Dermis microvascular lymphatic vessel endothelial cell (primary cell): ENCODE data around the gene CRPPA. TPM values are rescaled to one million over a fixed set of nuclear protein-coding genes. Genes with fewer than 3 reads are reported as not detected.
A peak's percentile ranks its signal among the peaks of the same experiment; 100 is the strongest.
"Not testable (repeated sequence)": the region's sequence is repeated elsewhere in the genome, so short reads cannot be mapped to it uniquely, and the experiment has no call there.

Source experiments
- DNase-seq, 2 donors: peaks; one replicate each; pipeline versions ENCODE4 v3.0.0 to v3.0.0-alpha.2; 2010; ENCODE audit warnings: low read depth in 2 of 2
- total RNA-seq: library from RNA; depleted of rRNA; stranded (reverse); fragments of >200 nt; gene quantifications from 2 replicates; pipeline ENCODE4 v1.2.1, GENCODE V29; 2014

CRPPA gene
- total RNA-seq, 1 donor from 2014 or later, result 1.2 TPM

GRCh38 chr7:16398146-16399017 lies 23.0 kb downstream of the CRPPA start:
- peak in 1 of 2 donors; percentile 1 for DNase-seq

GRCh38 chr7:16397501-16398145 lies 23.7 kb downstream of the CRPPA start:
- no peak for DNase-seq

GRCh38 chr7:16396766-16397500 lies 24.4 kb downstream of the CRPPA start:
- no peak for DNase-seq

- no peak for DNase-seq
Observed at GRCh38 chr7:16395121-16395520, 26.2 kb downstream of the CRPPA start.

- no peak for DNase-seq
Observed at GRCh38 chr7:16393862-16394422, 27.4 kb downstream of the CRPPA start.

DNA sequence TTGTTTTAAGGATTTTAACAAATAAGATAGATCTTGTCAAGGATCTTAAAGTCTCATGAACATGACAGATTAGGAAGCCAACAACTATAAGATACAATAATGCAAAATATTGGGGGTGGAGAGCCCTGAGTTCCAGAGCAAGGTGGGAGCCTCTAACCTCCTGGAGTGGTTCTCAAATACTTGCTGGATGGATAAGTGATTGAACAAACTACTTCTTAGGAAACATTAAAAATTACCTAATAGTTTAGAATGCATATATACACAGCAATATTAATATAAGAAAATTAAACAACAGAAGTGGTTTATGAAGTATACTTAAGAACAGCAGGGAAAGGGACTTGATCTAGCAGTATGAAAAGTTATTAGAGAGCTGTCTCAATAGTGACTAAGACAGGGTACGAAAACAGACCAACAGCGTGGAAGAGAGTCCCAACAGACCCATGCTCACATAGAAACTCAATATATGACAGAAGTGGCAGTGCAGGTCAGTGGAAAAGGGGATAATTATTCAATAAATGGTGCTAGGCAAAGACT lies 28.3 kb downstream of the CRPPA start:
- no peak for DNase-seq

DNA sequence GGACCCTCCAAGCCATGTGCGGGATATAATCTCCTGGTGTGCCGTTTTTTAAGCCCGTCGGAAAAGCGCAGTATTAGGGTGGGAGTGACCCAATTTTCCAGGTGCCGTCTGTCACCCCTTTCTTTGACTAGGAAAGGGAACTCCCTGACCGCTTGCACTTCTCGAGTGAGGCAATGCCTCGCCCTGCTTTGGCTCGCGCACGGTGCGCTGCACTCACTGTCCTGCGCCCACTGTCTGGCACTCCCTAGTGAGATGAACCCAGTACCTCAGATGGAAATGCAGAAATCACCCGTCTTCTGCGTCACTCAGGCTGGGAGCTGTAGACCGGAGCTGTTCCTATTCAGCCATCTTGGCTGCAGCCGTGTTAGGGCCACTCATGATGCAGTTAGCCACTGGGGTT lies 37.6 kb downstream of the CRPPA start:
- DNase-seq, result not testable (repeated sequence)

DNA sequence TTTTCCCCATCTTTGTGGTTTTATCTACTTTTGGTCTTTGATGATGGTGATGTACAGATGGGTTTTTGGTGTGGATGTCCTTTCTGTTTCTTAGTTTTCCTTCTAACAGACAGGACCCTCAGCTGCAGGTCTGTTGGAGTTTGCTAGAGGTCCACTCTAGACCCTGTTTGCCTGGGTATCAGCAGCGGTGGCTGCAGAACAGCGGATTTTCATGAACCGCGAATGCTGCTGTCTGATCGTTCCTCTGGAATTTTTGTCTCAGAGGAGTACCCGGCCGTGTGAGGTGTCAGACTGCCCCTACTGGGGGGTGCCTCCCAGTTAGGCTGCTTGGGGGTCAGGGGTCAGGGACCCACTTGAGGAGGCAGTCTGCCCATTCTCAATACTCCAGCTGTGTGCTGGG lies 38.2 kb downstream of the CRPPA start:
- DNase-seq, result not testable (repeated sequence)

Other genes starting within 250 kb of the CRPPA start
- gene SOSTDC1, start 44.2 kb upstream of the CRPPA start, total RNA-seq, result not detected in 2 replicates
- gene LRRC72, start 105.3 kb upstream of the CRPPA start, total RNA-seq, result not detected in 2 replicates
- gene ANKMY2, start 224.2 kb upstream of the CRPPA start, total RNA-seq, result 8.5 and 10.0 TPM in 2 replicates
- gene BZW2, start 224.6 kb upstream of the CRPPA start, total RNA-seq, result 66.8 and 78.4 TPM in 2 replicates